PC-3 (cell line): ENCODE results near the gene CHRNA5.

Source experiments
- EZH2 ChIP-seq: fragments of 300-600 bp; sonication (generic); IDR thresholded peaks from one replicate; pipeline ENCODE4 v1.6.1; 2017; ENCODE audit warnings: antibody characterized with exemption, mild to moderate bottlenecking, low read length; ENCODE audit not compliant: unreplicated experiment
- EZH2phosphoT487 ChIP-seq: fragments of 300-600 bp; sonication (generic); IDR thresholded peaks from 2 replicates; pipeline ENCODE4 v1.6.1; 2018; ENCODE audit warnings: mild to moderate bottlenecking, antibody characterized with exemption, low read length, borderline replicate concordance
- TF ChIP-seq, protein P1 (sequence below): fragments of 300-600 bp; sonication (generic); conservative IDR thresholded peaks from 2 replicates; pipeline ENCODE4 v1.5.1; 2017; ENCODE audit warnings: antibody characterized with exemption, low read depth, mild to moderate bottlenecking, low read length

DNA sequence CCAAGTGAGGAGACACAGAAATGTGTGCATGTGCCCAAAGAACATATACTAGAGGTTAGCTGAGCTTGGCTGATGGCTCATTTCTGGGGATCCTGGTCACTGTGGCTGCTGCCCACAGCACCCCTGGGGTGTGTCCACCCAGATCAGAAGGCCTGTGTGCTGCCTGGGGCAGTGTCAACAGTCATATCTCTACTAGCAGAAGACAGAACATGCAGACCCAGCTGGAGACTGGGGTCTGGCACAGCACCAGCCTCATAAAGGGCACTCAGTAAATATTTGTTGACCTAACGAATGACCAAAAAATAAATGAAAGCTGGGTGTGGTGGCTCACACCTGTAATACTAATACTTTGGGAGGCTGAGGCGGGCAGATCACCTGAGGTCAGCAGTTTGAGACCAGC, 39.1 kb downstream of the CHRNA5 start:
- TF ChIP-seq EZH2 (no peak), EZH2phosphoT487 (no peak)
- TF ChIP-seq, protein P1, sequence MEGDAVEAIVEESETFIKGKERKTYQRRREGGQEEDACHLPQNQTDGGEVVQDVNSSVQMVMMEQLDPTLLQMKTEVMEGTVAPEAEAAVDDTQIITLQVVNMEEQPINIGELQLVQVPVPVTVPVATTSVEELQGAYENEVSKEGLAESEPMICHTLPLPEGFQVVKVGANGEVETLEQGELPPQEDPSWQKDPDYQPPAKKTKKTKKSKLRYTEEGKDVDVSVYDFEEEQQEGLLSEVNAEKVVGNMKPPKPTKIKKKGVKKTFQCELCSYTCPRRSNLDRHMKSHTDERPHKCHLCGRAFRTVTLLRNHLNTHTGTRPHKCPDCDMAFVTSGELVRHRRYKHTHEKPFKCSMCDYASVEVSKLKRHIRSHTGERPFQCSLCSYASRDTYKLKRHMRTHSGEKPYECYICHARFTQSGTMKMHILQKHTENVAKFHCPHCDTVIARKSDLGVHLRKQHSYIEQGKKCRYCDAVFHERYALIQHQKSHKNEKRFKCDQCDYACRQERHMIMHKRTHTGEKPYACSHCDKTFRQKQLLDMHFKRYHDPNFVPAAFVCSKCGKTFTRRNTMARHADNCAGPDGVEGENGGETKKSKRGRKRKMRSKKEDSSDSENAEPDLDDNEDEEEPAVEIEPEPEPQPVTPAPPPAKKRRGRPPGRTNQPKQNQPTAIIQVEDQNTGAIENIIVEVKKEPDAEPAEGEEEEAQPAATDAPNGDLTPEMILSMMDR: no peak
